ENCODE results near the gene MAPRE2. TPM values are rescaled to one million over a fixed set of nuclear protein-coding genes. Genes with fewer than 3 reads are reported as not detected.
A peak's percentile ranks its signal among the peaks of the same experiment; 100 is the strongest.

MAPRE2 gene
- total RNA-seq, 2 donors from 2014 or later, result 31.8 to 54.2 TPM

DNA sequence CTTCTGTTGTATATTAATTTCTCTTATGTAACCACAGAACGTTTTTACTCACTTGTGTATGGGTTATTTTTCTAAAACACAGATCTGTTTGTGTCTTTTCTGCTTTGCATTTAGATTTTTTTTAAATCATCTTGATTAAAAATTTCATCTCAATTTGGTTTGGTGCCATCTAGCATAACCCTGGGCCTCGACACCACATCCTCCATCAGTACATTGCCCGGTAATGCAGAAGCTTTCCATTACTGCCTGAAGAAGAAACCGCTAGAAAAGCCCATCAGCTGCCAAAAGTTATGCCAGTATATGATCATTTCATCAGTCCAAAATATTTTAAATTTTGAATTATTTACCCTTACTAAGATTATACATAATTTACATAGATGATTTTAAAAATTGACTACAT is 26.2 kb downstream of the MAPRE2 start:
- H3K4me3 ChIP-seq, result no peak overlapping the region
- no peak for ATAC-seq (ENCODE audit: insufficient number of reproducible peaks, low FRiP score, low read depth)
- TF ChIP-seq, protein P1, sequence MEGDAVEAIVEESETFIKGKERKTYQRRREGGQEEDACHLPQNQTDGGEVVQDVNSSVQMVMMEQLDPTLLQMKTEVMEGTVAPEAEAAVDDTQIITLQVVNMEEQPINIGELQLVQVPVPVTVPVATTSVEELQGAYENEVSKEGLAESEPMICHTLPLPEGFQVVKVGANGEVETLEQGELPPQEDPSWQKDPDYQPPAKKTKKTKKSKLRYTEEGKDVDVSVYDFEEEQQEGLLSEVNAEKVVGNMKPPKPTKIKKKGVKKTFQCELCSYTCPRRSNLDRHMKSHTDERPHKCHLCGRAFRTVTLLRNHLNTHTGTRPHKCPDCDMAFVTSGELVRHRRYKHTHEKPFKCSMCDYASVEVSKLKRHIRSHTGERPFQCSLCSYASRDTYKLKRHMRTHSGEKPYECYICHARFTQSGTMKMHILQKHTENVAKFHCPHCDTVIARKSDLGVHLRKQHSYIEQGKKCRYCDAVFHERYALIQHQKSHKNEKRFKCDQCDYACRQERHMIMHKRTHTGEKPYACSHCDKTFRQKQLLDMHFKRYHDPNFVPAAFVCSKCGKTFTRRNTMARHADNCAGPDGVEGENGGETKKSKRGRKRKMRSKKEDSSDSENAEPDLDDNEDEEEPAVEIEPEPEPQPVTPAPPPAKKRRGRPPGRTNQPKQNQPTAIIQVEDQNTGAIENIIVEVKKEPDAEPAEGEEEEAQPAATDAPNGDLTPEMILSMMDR (IDR thresholded peaks at IDR 0.05), result no peak

GRCh38 chr18:35071819-35072247 is 30.6 kb downstream of the MAPRE2 start:
- peak overlapping the region; percentile 4 for H3K4me3 ChIP-seq
- no peaks in the 10 kb centered on the region for H3K9me3 ChIP-seq
- H3K27ac ChIP-seq, result peak overlapping the region; percentile 51 to 52
- no peaks in the 10 kb centered on the region for H3K27me3 ChIP-seq (replicated peaks; ENCODE audit: insufficient read depth)
- ATAC-seq (ENCODE audit: insufficient number of reproducible peaks, low FRiP score, low read depth) (no peak), DNase-seq (ENCODE audit: low spot score) (no peak)
- H3K4me1 ChIP-seq (ENCODE audit: control insufficient read depth in 1 of 2, low read depth in 2 of 2), result peaks cover 26 to 54% of the 10 kb centered on the region in 2 donors
- no peaks in the 10 kb centered on the region for H3K36me3 ChIP-seq
- TF ChIP-seq, protein P1 (IDR thresholded peaks at IDR 0.05), result no peak

More for the DNA sequence above, 26.2 kb downstream of the MAPRE2 start:
- Histone ChIP-seq H3K27ac (no peak overlapping the region), H3K36me3 (no peaks in the 10 kb centered on the region), H3K4me1 (ENCODE audit: control insufficient read depth in 1 of 2, low read depth in 2 of 2) (peaks cover 3 to 14% of the 10 kb centered on the region in 2 donors), H3K27me3 (replicated peaks; ENCODE audit: insufficient read depth) (no peaks in the 10 kb centered on the region), H3K9me3 (no peaks in the 10 kb centered on the region)
- DNase-seq (ENCODE audit: low spot score), result no peak

GRCh38 chr18:35072616-35073015 is 31.4 kb downstream of the MAPRE2 start:
- Histone ChIP-seq H3K27ac (peak overlapping the region; percentile 21 to 52), H3K9me3 (no peaks in the 10 kb centered on the region), H3K36me3 (no peaks in the 10 kb centered on the region), H3K27me3 (replicated peaks; ENCODE audit: insufficient read depth) (no peaks in the 10 kb centered on the region), H3K4me3 (no peak overlapping the region), H3K4me1 (ENCODE audit: control insufficient read depth in 1 of 2, low read depth in 2 of 2) (peaks cover 26 to 55% of the 10 kb centered on the region in 2 donors)
- TF ChIP-seq, protein P1 (IDR thresholded peaks at IDR 0.05), result no peak
- no peak for ATAC-seq (ENCODE audit: insufficient number of reproducible peaks, low FRiP score, low read depth)
- no peak for DNase-seq (ENCODE audit: low spot score)

DNA sequence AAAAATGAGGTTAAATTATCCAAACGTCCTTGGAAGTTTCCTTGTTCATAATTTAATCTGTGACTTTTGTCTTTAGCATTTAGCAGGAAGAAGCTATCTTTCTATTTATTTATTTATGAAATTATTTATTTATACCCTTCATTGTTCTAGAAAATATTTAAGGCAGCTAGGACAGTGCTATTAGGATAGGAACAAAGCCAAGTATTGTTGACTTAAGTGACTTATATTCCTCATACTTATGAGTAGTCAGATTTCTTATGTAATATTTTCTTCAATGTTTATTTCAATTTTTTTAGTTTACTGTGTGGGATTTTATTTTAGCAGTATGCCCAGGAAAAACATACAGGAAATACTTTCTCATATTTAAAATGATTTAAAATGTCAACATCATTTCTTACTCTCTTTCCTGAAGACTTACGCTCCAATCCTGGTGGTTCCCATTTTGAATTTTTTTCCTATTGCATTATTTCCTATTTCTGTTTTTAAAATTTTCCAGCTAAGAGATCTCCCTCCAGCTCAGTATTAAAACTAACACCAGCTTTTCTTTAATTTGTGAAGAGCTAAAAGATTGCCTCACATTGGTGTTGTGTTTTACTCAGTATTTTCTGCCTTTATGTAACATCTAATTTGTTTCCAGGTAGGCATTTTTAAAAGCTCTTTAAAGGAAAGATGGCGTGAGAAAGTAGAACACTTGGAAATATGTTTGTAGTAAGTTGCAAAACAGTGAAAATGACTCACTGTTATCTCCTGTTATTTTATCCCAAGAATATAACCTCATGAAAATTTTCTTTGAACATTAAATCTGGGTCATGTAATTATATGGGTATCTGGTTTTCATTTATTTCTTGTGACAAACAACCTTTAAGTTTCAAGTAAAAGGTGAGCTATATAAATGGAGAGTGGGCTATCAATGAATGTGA is 32.2 kb downstream of the MAPRE2 start:
- ATAC-seq (ENCODE audit: insufficient number of reproducible peaks, low FRiP score, low read depth), result no peak

GRCh38 chr18:35074581-35074980 is 33.4 kb downstream of the MAPRE2 start:
- ATAC-seq (ENCODE audit: insufficient number of reproducible peaks, low FRiP score, low read depth), result no peak
- Histone ChIP-seq H3K9me3 (no peaks in the 10 kb centered on the region), H3K27me3 (replicated peaks; ENCODE audit: insufficient read depth) (no peaks in the 10 kb centered on the region), H3K36me3 (no peaks in the 10 kb centered on the region), H3K4me1 (ENCODE audit: control insufficient read depth in 1 of 2, low read depth in 2 of 2) (peaks cover 31 to 61% of the 10 kb centered on the region in 2 donors), H3K4me3 (no peak overlapping the region), H3K27ac (peak overlapping the region; percentile 37 to 52)
- TF ChIP-seq, protein P1 (IDR thresholded peaks at IDR 0.05), result no peak
- DNase-seq (ENCODE audit: low spot score), result no peak

More for the DNA sequence above, 32.2 kb downstream of the MAPRE2 start:
- Histone ChIP-seq H3K9me3 (no peaks in the 10 kb centered on the region), H3K27ac (peak overlapping the region; percentile 21 to 52), H3K4me1 (ENCODE audit: control insufficient read depth in 1 of 2, low read depth in 2 of 2) (peaks cover 31 to 59% of the 10 kb centered on the region in 2 donors), H3K27me3 (replicated peaks; ENCODE audit: insufficient read depth) (no peaks in the 10 kb centered on the region), H3K4me3 (peak overlapping the region; percentile 0), H3K36me3 (no peaks in the 10 kb centered on the region)
- TF ChIP-seq, protein P1 (IDR thresholded peaks at IDR 0.05), result no peak
- DNase-seq (ENCODE audit: low spot score), result no peak

Measured in thoracic aorta (tissue), 2 donors.